H1 (cell line): ENCODE data around the gene LCOR. TPM values are rescaled to one million over a fixed set of nuclear protein-coding genes. Genes with fewer than 3 reads are reported as not detected.

Source experiments
- CTCF ChIA-PET: fragments of 300-600 bp; sonication (Branson Sonifier 250); formaldehyde crosslinking; loops from one replicate; lab custom pipeline; 2021; ENCODE audit not compliant: partially characterized antibody; lab: Charles Lee
- POLR2A ChIA-PET: fragments of 300-600 bp; sonication (Branson Sonifier 250); formaldehyde crosslinking; loops from one replicate; lab custom pipeline; 2021; ENCODE audit warnings: inconsistent platforms; ENCODE audit not compliant: partially characterized antibody; lab: Charles Lee
- DNase-seq, 2 experiments: peaks; one replicate each; pipeline versions ENCODE4 v3.0.0 to v3.0.0-alpha.2; 2010 to 2022; ENCODE audit warnings: low spot score in 2 of 2, low read depth in 1 of 2, mixed read lengths in 1 of 2
- FAIRE-seq: peaks from 2 replicates; lab custom pipeline; 2011; peaks lifted over from hg19 to GRCh38; lab: Jason Lieb, UNC
- H2AFZ ChIP-seq: 2 replicates; pipeline ENCODE4 v1.8.1; 2012; ENCODE audit warnings: low read length, inconsistent platforms
- H2AK5ac ChIP-seq: 2 replicates; pipeline ENCODE4 v1.6.1; 2013; ENCODE audit warnings: low read depth, low read length
- H2BK120ac ChIP-seq: replicated peaks from 2 replicates; pipeline ENCODE3; 2013; ENCODE audit warnings: low read depth, low read length, inconsistent platforms
- H2BK12ac ChIP-seq: 2 replicates; pipeline ENCODE4 v1.6.1; 2013; ENCODE audit warnings: low read depth, low read length
- H2BK15ac ChIP-seq: 2 replicates; pipeline ENCODE4 v1.6.1; 2013; ENCODE audit warnings: low read length
- H2BK20ac ChIP-seq: 2 replicates; pipeline ENCODE4 v1.6.1; 2013; ENCODE audit warnings: low read length
- H2BK5ac ChIP-seq: 2 replicates; pipeline ENCODE4 v1.6.1; 2013; ENCODE audit warnings: low read depth, low read length
- H3K14ac ChIP-seq: 2 replicates; pipeline ENCODE4 v1.6.1; 2013; ENCODE audit warnings: inconsistent platforms; ENCODE audit not compliant: insufficient read length
- H3K18ac ChIP-seq: 2 replicates; pipeline ENCODE4 v1.6.1; 2013; ENCODE audit warnings: low read length; ENCODE audit errors: extremely low read depth
- H3K23ac ChIP-seq: 2 replicates; pipeline ENCODE4 v1.6.1; 2013; ENCODE audit warnings: inconsistent platforms; ENCODE audit not compliant: insufficient read length
- H3K23me2 ChIP-seq: 2 replicates; pipeline ENCODE4 v1.6.1; 2013; ENCODE audit warnings: low read depth, low read length
- H3K27ac ChIP-seq: 2 replicates; pipeline ENCODE4 v1.6.1; 2011; ENCODE audit warnings: low read depth, low read length, inconsistent platforms
- H3K27me3 ChIP-seq, 4 experiments: replicated peaks in 1 of 4; 1 replicate in 1 of 4; 2 replicates in 3 of 4; pipeline versions ENCODE4 v1.6.1 to v1.8.1; 2011 to 2013; ENCODE audit warnings: low read length in 3 of 4, mild to moderate bottlenecking in 3 of 4, inconsistent platforms in 2 of 4, mixed read lengths in 2 of 4, moderate library complexity in 1 of 4; ENCODE audit not compliant: control insufficient read depth in 3 of 4, insufficient read depth in 3 of 4; ENCODE audit errors: extremely low read depth in 1 of 4
- H3K36me3 ChIP-seq, 4 experiments: 2 replicates each; pipeline versions ENCODE4 v1.6.1 to v1.8.1; 2011 to 2013; ENCODE audit warnings: mild to moderate bottlenecking in 4 of 4, low read length in 3 of 4, moderate library complexity in 2 of 4, control low read depth in 1 of 4, inconsistent platforms in 1 of 4; ENCODE audit not compliant: insufficient read depth in 4 of 4, control insufficient read depth in 2 of 4
- H3K4ac ChIP-seq: replicated peaks from 2 replicates; pipeline ENCODE3; 2013; ENCODE audit warnings: low read length, low read depth, mixed read lengths, inconsistent platforms; ENCODE audit not compliant: insufficient read length
- H3K4me1 ChIP-seq, 4 experiments: replicated peaks in 1 of 4; 1 replicate in 1 of 4; 2 replicates in 3 of 4; pipeline versions ENCODE4 v1.6.1 to v1.8.1; 2011 to 2013; ENCODE audit warnings: low read length in 3 of 4, inconsistent platforms in 2 of 4, mixed read lengths in 1 of 4; ENCODE audit not compliant: insufficient read depth in 4 of 4, control insufficient read depth in 3 of 4
- H3K4me2 ChIP-seq, 2 experiments: 2 replicates each; pipeline versions ENCODE4 v1.6.1 to v1.8.1; 2011 to 2013; ENCODE audit warnings: low read depth in 2 of 2, low read length in 2 of 2, control low read depth in 1 of 2, inconsistent platforms in 1 of 2, mild to moderate bottlenecking in 1 of 2; ENCODE audit not compliant: insufficient read depth in 1 of 2
- H3K4me3 ChIP-seq, 4 experiments: fragments of 200-600, 300-600 bp in 1 of 4; sonication (generic), shearing (Covaris generic), sonication (Bioruptor Twin) in 1 of 4; 2 replicates each; pipeline versions ENCODE4 v1.5.1 to v1.8.1; 2011 to 2016; ENCODE audit warnings: low read length in 4 of 4, low read depth in 3 of 4, control low read depth in 2 of 4, inconsistent platforms in 2 of 4, mild to moderate bottlenecking in 2 of 4, mixed read lengths in 1 of 4, moderate library complexity in 1 of 4; ENCODE audit not compliant: insufficient read depth in 2 of 4; ENCODE audit errors: extremely low read depth in 1 of 4
- H3K56ac ChIP-seq: replicated peaks from 2 replicates; pipeline ENCODE3; 2013; ENCODE audit warnings: low read depth, mild to moderate bottlenecking, mixed read lengths, low read length, inconsistent platforms; ENCODE audit not compliant: insufficient read length
- H3K79me1 ChIP-seq: 2 replicates; pipeline ENCODE4 v1.6.1; 2013; ENCODE audit warnings: low read depth, low read length, control low read depth
- H3K79me2 ChIP-seq, 2 experiments: 2 replicates each; pipeline versions ENCODE4 v1.6.1 to v1.8.1; 2012 to 2013; ENCODE audit warnings: low read length in 2 of 2, mild to moderate bottlenecking in 2 of 2, inconsistent platforms in 1 of 2; ENCODE audit not compliant: insufficient read depth in 2 of 2, control insufficient read depth in 1 of 2
- H3K9ac ChIP-seq, 4 experiments: replicated peaks in 1 of 4; 1 replicate in 1 of 4; 2 replicates in 3 of 4; pipeline versions ENCODE4 v1.6.1 to v1.8.1; 2011 to 2013; ENCODE audit warnings: low read depth in 3 of 4, low read length in 3 of 4, control low read depth in 2 of 4, mild to moderate bottlenecking in 2 of 4, moderate library complexity in 2 of 4, inconsistent platforms in 1 of 4; ENCODE audit errors: extremely low read depth in 1 of 4
- H3K9me3 ChIP-seq, 2 experiments: 2 replicates each; pipeline versions ENCODE4 v1.6.1 to v1.8.1; 2012 to 2013; ENCODE audit warnings: mild to moderate bottlenecking in 2 of 2, moderate library complexity in 2 of 2, control low read depth in 1 of 2, inconsistent platforms in 1 of 2, low read depth in 1 of 2, low read length in 1 of 2, mixed read lengths in 1 of 2; ENCODE audit not compliant: insufficient read depth in 2 of 2
- H4K20me1 ChIP-seq, 2 experiments: replicated peaks in 1 of 2; 2 replicates each; pipeline versions ENCODE3 to v1.8.1; 2011 to 2013; ENCODE audit warnings: inconsistent platforms in 2 of 2, low read length in 2 of 2, mild to moderate bottlenecking in 1 of 2; ENCODE audit not compliant: insufficient read depth in 2 of 2, control insufficient read depth in 1 of 2
- H4K5ac ChIP-seq: 2 replicates; pipeline ENCODE4 v1.6.1; 2013; ENCODE audit warnings: low read length, low read depth, mixed read lengths, inconsistent platforms; ENCODE audit not compliant: insufficient read length
- H4K8ac ChIP-seq: 2 replicates; pipeline ENCODE4 v1.8.0; 2013; ENCODE audit warnings: mild to moderate bottlenecking, moderate library complexity, low read length, inconsistent platforms; ENCODE audit not compliant: insufficient read depth; ENCODE audit errors: extremely low read depth
- H4K91ac ChIP-seq: replicated peaks from 2 replicates; pipeline ENCODE3; 2013; ENCODE audit warnings: low read length, mixed read lengths, inconsistent platforms; ENCODE audit not compliant: insufficient read length
- BCL11A ChIP-seq, 2 experiments: IDR thresholded peaks; one replicate each; pipeline ENCODE4 v1.6.1; 2011; ENCODE audit warnings: low read depth in 2 of 2, low read length in 2 of 2, mild to moderate bottlenecking in 2 of 2
- CBX8 ChIP-seq: fragments of 300-800, 300-1000 bp; sonication (generic); IDR thresholded peaks from 2 replicates; pipeline ENCODE4 v1.7.1; 2016; ENCODE audit warnings: low read depth, low read length, borderline replicate concordance
- FOSL1 ChIP-seq: IDR thresholded peaks from 2 replicates; pipeline ENCODE4 v1.6.1; 2011; ENCODE audit warnings: mild to moderate bottlenecking, low read depth, low read length, moderate library complexity; ENCODE audit not compliant: insufficient read depth
- RAD21 ChIP-seq, 2 experiments: IDR thresholded peaks in 1 of 2; conservative IDR thresholded peaks in 1 of 2; 2 replicates each; pipeline ENCODE4 v1.6.1; 2011; ENCODE audit warnings: low read depth in 2 of 2, low read length in 2 of 2, improper control_type of control experiment in 1 of 2, inconsistent platforms in 1 of 2, mild to moderate bottlenecking in 1 of 2, moderate library complexity in 1 of 2
- RBBP5 ChIP-seq: IDR thresholded peaks from 2 replicates; pipeline ENCODE4 v1.7.1; 2012; ENCODE audit warnings: low read depth, mild to moderate bottlenecking, inconsistent platforms, low read length, moderate library complexity, borderline replicate concordance
- RXRA ChIP-seq: IDR thresholded peaks from 2 replicates; pipeline ENCODE4 v1.6.1; 2011; ENCODE audit warnings: low read depth, mild to moderate bottlenecking, low read length, moderate library complexity; ENCODE audit not compliant: insufficient read depth
- SP2 ChIP-seq: IDR thresholded peaks from 2 replicates; pipeline ENCODE4 v1.6.1; 2012; ENCODE audit warnings: mild to moderate bottlenecking, low read length, inconsistent platforms
- SUZ12 ChIP-seq: fragments of 200-600 bp; sonication (generic); IDR thresholded peaks from 2 replicates; pipeline ENCODE4 v1.6.1; 2012; ENCODE audit warnings: mild to moderate bottlenecking, inconsistent platforms, low read length, moderate library complexity, mixed read lengths
- TEAD4 ChIP-seq: IDR thresholded peaks from 2 replicates; pipeline ENCODE4 v1.6.1; 2012; ENCODE audit warnings: low read depth, low read length, inconsistent platforms, mixed read lengths
- WGBS, 2 experiments: shearing (Covaris generic) in 1 of 2; methylation state at CpG; one replicate each; pipeline versions ENCODE4 v1.1.6 to v1.1.7; 2013 to 2015; ENCODE audit warnings: low lambda C conversion rate in 2 of 2, mixed read lengths in 2 of 2, inconsistent platforms in 1 of 2, low coverage in 1 of 2, missing lambda C conversion rate in 1 of 2; ENCODE audit not compliant: insufficient replicate concordance in 2 of 2, insufficient coverage in 1 of 2, insufficient read length in 1 of 2; ENCODE audit errors: extremely low coverage in 1 of 2, missing lambda C conversion rate in 1 of 2; 5-methylcytosine and 5-hydroxymethylcytosine counted together
- polyA plus RNA-seq, 7 experiments: library from polyadenylated mRNA; depleted of rRNA in 3 of 7; stranded (reverse) in 5 of 7; unstranded in 2 of 7; fragments of >200 nt in 5 of 7; fragments of 200-250 nt in 2 of 7; gene quantifications; 1 replicate in 5 of 7; 2 replicates in 1 of 7; 4 replicates in 1 of 7; pipeline versions ENCODE4 v1.2.1 to v1.2.3, GENCODE V29; 2011 to 2013; ENCODE audit warnings: missing spikeins in 2 of 7, mixed read lengths in 2 of 7
- total RNA-seq: library from RNA; stranded (reverse); fragmentation: NEBNext Ultra II Directional; extraction: Animal tissue kit (Norgen Biotek cat#: 25700); gene quantifications from 2 replicates; pipeline ENCODE4 v1.2.1, GENCODE V29; 2021
- TF ChIP-seq, protein P1 (sequence below), 3 experiments: IDR thresholded peaks; 1 replicate in 2 of 3; 2 replicates in 1 of 3; pipeline versions ENCODE4 v1.5.1 to v1.6.1; 2011; ENCODE audit warnings: low read length in 3 of 3, mild to moderate bottlenecking in 3 of 3, inconsistent platforms in 2 of 3, low read depth in 1 of 3, moderate library complexity in 1 of 3; ENCODE audit not compliant: insufficient read depth in 1 of 3; ENCODE audit errors: control extremely low read depth in 1 of 3

LCOR gene
- total and polyA plus RNA-seq, 2 of the 8 experiments (the other 6 are each of a cell fraction or from before 2014, with no cell fraction given) = 4.7 to 25.5 TPM

DNA sequence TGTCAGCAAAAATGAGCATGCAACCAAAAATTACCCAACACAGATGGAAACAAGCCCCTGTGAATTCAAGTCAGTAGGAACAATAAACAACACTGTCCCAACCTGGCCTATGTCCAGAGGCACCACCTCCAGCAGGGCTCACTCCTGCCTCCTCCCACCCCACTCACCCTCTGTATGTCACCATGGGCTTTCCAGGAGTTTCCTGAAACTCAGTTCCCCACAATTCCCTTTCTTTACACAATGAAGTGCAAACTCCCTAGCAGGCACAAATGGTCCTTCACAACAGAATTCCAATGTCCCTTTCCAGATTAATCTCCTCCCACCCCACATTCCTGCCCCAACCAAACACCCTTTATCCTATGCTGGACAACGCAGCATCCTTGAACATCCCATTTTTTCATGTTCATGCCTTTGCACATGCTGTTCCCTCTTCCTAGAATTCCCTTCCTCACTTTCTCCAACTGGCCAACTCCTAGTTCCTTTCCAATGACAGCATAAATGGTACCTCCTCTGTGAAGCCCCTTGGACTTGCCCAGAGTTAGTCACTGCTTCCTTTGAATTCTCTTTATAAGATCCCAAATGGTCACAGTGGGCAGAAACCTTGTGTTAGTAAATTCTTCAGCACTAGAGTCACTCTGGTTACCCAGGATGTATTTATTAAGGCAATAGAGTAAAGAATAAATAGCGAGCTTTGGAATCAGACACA, 196.2 kb downstream of the LCOR start:
- H3K4me3 ChIP-seq = no peak overlapping the region
- POLR2A ChIA-PET = no interaction called here
- CTCF ChIA-PET = interaction anchor here (1.0 to 9.9 kb wide), 7 partner anchors 8 to 359 kb away, joined by 3 to 129 read pairs (median 4); no protein-coding TSS in a partner anchor
- H3K23ac ChIP-seq = no peak overlapping the region
- no peak overlapping the region for H4K8ac ChIP-seq
- no peak overlapping the region for H3K18ac ChIP-seq
- H3K27ac ChIP-seq = no peak overlapping the region
- H3K9ac ChIP-seq = no peak overlapping the region
- H3K56ac ChIP-seq = no peak overlapping the region
- H3K79me1 ChIP-seq = no peaks in the 10 kb centered on the region
- no peaks in the 10 kb centered on the region for H3K23me2 ChIP-seq
- no peak overlapping the region for H4K91ac ChIP-seq
- no peak for DNase-seq
- 93% methylated on average over 2 of the region's 2 CpGs; no CpG with 5 or more reads in 1 of the 2 experiments for WGBS, 2 experiments
- H4K20me1 ChIP-seq = no peaks in the 10 kb centered on the region
- H2BK20ac ChIP-seq = no peak overlapping the region
- H3K79me2 ChIP-seq = no peaks in the 10 kb centered on the region
- no peak for FAIRE-seq
- H3K14ac ChIP-seq = no peak overlapping the region
- no peak overlapping the region for H2BK15ac ChIP-seq
- H2AK5ac ChIP-seq = no peak overlapping the region
- no peak overlapping the region for H2BK12ac ChIP-seq
- H4K5ac ChIP-seq = no peak overlapping the region
- H2BK5ac ChIP-seq = no peak overlapping the region
- H3K9me3 ChIP-seq = no peaks in the 10 kb centered on the region
- H3K4me2 ChIP-seq = no peak overlapping the region
- no peaks in the 10 kb centered on the region for H3K27me3 ChIP-seq
- no peak overlapping the region for H3K4ac ChIP-seq
- H3K36me3 ChIP-seq = no peaks in the 10 kb centered on the region
- H3K4me1 ChIP-seq = peaks cover 4 to 13% (median 7%) of the 10 kb centered on the region in 4 experiments; a peak in 6 of 7 replicates
- H2AFZ ChIP-seq = no peak overlapping the region
- no peak overlapping the region for H2BK120ac ChIP-seq
- TF ChIP-seq, protein P1, sequence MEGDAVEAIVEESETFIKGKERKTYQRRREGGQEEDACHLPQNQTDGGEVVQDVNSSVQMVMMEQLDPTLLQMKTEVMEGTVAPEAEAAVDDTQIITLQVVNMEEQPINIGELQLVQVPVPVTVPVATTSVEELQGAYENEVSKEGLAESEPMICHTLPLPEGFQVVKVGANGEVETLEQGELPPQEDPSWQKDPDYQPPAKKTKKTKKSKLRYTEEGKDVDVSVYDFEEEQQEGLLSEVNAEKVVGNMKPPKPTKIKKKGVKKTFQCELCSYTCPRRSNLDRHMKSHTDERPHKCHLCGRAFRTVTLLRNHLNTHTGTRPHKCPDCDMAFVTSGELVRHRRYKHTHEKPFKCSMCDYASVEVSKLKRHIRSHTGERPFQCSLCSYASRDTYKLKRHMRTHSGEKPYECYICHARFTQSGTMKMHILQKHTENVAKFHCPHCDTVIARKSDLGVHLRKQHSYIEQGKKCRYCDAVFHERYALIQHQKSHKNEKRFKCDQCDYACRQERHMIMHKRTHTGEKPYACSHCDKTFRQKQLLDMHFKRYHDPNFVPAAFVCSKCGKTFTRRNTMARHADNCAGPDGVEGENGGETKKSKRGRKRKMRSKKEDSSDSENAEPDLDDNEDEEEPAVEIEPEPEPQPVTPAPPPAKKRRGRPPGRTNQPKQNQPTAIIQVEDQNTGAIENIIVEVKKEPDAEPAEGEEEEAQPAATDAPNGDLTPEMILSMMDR (IDR thresholded peaks at IDR 0.05; ENCODE audit: control extremely low read depth in 1 of 3, insufficient read depth in 1 of 3, low read depth in 1 of 3, low read length in 3 of 3) = no peak
- TF ChIP-seq RBBP5 = no peak
- no peak for TF ChIP-seq BCL11A (IDR thresholded peaks at IDR 0.05; ENCODE audit: low read depth in 2 of 2, low read length in 2 of 2)
- TF ChIP-seq SP2 = no peak
- no peak for TF ChIP-seq RXRA
- TF ChIP-seq SUZ12 = no peak
- no peak for TF ChIP-seq TEAD4
- TF ChIP-seq CBX8 = no peak
- TF ChIP-seq RAD21 (IDR thresholded peaks at IDR 0.05 in 1 of 2, conservative IDR thresholded peaks at IDR 0.05 in 1 of 2; ENCODE audit: low read depth in 2 of 2, low read length in 2 of 2) = no peak
- TF ChIP-seq FOSL1 = no peak
